ENCODE measurements around the gene MEIOSIN. TPM values are rescaled to one million over a fixed set of nuclear protein-coding genes. Genes with fewer than 3 reads are reported as not detected.

Gene MEIOSIN
- total and polyA plus RNA-seq, 5 donors from 2014 or later: not detected

GRCh38 chr19:45789035-45789786 lies 56.0 kb downstream of the MEIOSIN start:
- Histone ChIP-seq H3K27me3 (ENCODE audit: control insufficient read depth, insufficient read depth, low read length) (no peaks in the 10 kb centered on the region), H3K36me3 (ENCODE audit: control insufficient read depth, insufficient read depth, low read length) (peaks cover 19% of the 10 kb centered on the region), H3K4me3 (ENCODE audit: low read depth, low read length) (no peak overlapping the region), H3K4me1 (ENCODE audit: control insufficient read depth, insufficient read depth, low read length, poor library complexity, severe bottlenecking) (peaks cover 25% of the 10 kb centered on the region), H3K27ac (ENCODE audit: insufficient read depth, low read length, poor library complexity, severe bottlenecking) (no peak overlapping the region), H3K9me3 (ENCODE audit: control insufficient read depth in 2 of 2, low read length in 2 of 2) (no peaks in the 10 kb centered on the region)
- Mint-ChIP-seq H3K4me3 (peak overlapping the region in 3 of 4 donors; percentile 15 to 37 (median 15)), H3K36me3 (peaks cover 30% of the 10 kb centered on the region), H3K27ac (peak overlapping the region in 1 of 3 donors; percentile 15), H3K9me3 (peaks cover 0 to 2% (median 0%) of the 10 kb centered on the region in 7 donors), H3K4me1 (peaks cover 7 to 45% (median 31%) of the 10 kb centered on the region in 4 donors), H3K27me3 (peaks cover 10% of the 10 kb centered on the region)
- DNase-seq: no peak
- no peak for ATAC-seq (ENCODE audit: low read depth in 2 of 2)

DNA sequence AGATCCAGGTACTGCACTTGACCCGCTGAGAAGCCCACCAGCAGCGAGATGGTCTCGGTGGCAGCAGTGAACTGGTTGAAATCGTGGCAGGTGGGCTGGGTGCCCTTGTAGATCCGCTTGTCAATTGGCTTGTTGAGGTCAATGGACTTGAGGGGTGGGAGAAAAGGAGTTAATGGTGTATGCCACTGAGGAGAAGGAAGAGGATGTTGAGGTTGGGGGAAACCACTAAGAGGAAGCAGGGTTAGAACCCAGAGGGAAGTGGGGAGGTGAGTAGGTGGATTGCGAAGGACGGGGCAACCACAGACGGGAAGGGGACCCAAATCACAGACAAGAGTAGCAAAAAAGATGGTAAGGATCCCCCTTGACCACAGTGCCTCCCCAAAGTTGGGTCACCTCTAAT lies 57.7 kb downstream of the MEIOSIN start:
- peaks cover 15% of the 10 kb centered on the region for H3K27me3 Mint-ChIP-seq
- Histone ChIP-seq H3K9me3 (ENCODE audit: control insufficient read depth in 2 of 2, low read length in 2 of 2) (no peaks in the 10 kb centered on the region), H3K4me3 (ENCODE audit: low read depth, low read length) (peak overlapping the region; percentile 70), H3K36me3 (ENCODE audit: control insufficient read depth, insufficient read depth, low read length) (peaks cover 19% of the 10 kb centered on the region), H3K4me1 (ENCODE audit: control insufficient read depth, insufficient read depth, low read length, poor library complexity, severe bottlenecking) (peaks cover 25% of the 10 kb centered on the region), H3K27ac (ENCODE audit: insufficient read depth, low read length, poor library complexity, severe bottlenecking) (no peak overlapping the region), H3K27me3 (ENCODE audit: control insufficient read depth, insufficient read depth, low read length) (peaks cover 3% of the 10 kb centered on the region)
- peak overlapping the region; percentile 88 to 98 (median 94) for H3K4me3 Mint-ChIP-seq
- H3K27ac Mint-ChIP-seq: peak overlapping the region in 2 of 3 donors; percentile 22 to 30
- peaks cover 0 to 2% (median 0%) of the 10 kb centered on the region in 7 donors for H3K9me3 Mint-ChIP-seq
- H3K4me1 Mint-ChIP-seq: peaks cover 7 to 49% (median 31%) of the 10 kb centered on the region in 4 donors
- peaks cover 30% of the 10 kb centered on the region for H3K36me3 Mint-ChIP-seq
- no peak for ATAC-seq (ENCODE audit: low read depth in 2 of 2)
- DNase-seq: peak in 1 of 3 donors; percentile 70

DNA sequence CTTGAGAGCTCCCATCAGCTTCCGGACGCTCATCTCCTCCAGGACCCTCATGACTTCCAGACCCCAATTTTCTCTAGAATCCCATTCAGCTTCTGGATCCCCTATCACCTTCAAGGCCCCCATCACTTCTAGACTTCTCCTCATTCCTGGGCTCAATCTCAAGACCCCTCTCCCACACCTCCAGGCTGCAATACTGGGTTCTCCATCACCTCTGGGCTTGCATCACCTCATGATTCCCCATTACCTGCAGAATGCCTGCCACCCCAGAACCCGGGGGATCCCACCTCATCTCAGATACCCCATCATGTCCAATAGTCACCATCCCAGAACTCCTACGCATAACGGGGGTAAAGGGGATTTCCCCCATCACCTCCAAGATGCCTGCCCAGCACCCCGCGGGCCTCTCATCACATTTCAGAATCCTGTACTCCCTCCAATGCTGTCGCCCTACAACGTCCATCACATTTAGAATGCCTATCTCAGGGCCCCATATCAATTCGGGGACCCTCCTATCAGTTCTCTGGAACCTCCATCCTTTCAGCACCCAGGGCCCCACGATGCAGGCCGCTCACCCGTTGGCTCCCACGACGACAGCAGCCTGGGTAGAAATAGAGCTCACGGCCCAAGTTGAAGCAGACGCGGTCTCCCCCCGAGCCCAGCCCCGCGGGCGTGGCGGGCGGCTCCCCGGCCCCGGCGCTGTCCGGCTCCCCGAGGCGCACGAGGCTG lies 58.7 kb downstream of the MEIOSIN start:
- no peak for ATAC-seq (ENCODE audit: low read depth in 2 of 2)
- H3K4me3 Mint-ChIP-seq: peak overlapping the region; percentile 88 to 98 (median 94)

GRCh38 chr19:45792470-45793177 lies 59.4 kb downstream of the MEIOSIN start, which contains the start of gene DMWD:
DMWD (minus strand) TSS chr19:45792845; CDS start chr19:45792756, 89 bp downstream.
- peaks cover 25% of the 10 kb centered on the region for H3K4me1 ChIP-seq (ENCODE audit: control insufficient read depth, insufficient read depth, low read length, poor library complexity, severe bottlenecking)
- peak within 1 kb of the TSS; percentile 70 for H3K4me3 ChIP-seq (ENCODE audit: low read depth, low read length)
- H3K36me3 ChIP-seq (ENCODE audit: control insufficient read depth, insufficient read depth, low read length): peaks cover 6% of the 10 kb centered on the region
- DNase-seq (peak; percentile 97 to 99 (median 99)), ATAC-seq (ENCODE audit: low read depth in 2 of 2) (peak; percentile 97)
- peaks cover 7 to 45% (median 31%) of the 10 kb centered on the region in 4 donors for H3K4me1 Mint-ChIP-seq
- H3K9me3 Mint-ChIP-seq: peaks cover 0 to 2% (median 0%) of the 10 kb centered on the region in 7 donors
- no peaks in the 10 kb centered on the region for H3K9me3 ChIP-seq (ENCODE audit: control insufficient read depth in 2 of 2, low read length in 2 of 2)
- H3K36me3 Mint-ChIP-seq: peaks cover 18% of the 10 kb centered on the region
- H3K27ac Mint-ChIP-seq: peak within 1 kb of the TSS; percentile 61 to 94 (median 93)
- peak within 1 kb of the TSS; percentile 88 to 98 (median 94) for H3K4me3 Mint-ChIP-seq
- peaks cover 3% of the 10 kb centered on the region for H3K27me3 ChIP-seq (ENCODE audit: control insufficient read depth, insufficient read depth, low read length)
- peaks cover 15% of the 10 kb centered on the region for H3K27me3 Mint-ChIP-seq
- peak within 1 kb of the TSS; percentile 61 for H3K27ac ChIP-seq (ENCODE audit: insufficient read depth, low read length, poor library complexity, severe bottlenecking)

More for the DNA sequence above, 58.7 kb downstream of the MEIOSIN start:
- peaks cover 11% of the 10 kb centered on the region for H3K36me3 ChIP-seq (ENCODE audit: control insufficient read depth, insufficient read depth, low read length)
- no peak for DNase-seq
- peaks cover 25% of the 10 kb centered on the region for H3K4me1 ChIP-seq (ENCODE audit: control insufficient read depth, insufficient read depth, low read length, poor library complexity, severe bottlenecking)
- Mint-ChIP-seq H3K36me3 (peaks cover 24% of the 10 kb centered on the region), H3K4me1 (peaks cover 7 to 49% (median 31%) of the 10 kb centered on the region in 4 donors), H3K27ac (peak overlapping the region; percentile 30 to 94 (median 60)), H3K9me3 (peaks cover 0 to 2% (median 0%) of the 10 kb centered on the region in 7 donors), H3K27me3 (peaks cover 15% of the 10 kb centered on the region)
- peak overlapping the region; percentile 70 for H3K4me3 ChIP-seq (ENCODE audit: low read depth, low read length)
- peaks cover 3% of the 10 kb centered on the region for H3K27me3 ChIP-seq (ENCODE audit: control insufficient read depth, insufficient read depth, low read length)
- H3K27ac ChIP-seq (ENCODE audit: insufficient read depth, low read length, poor library complexity, severe bottlenecking): peak overlapping the region; percentile 61
- H3K9me3 ChIP-seq (ENCODE audit: control insufficient read depth in 2 of 2, low read length in 2 of 2): no peaks in the 10 kb centered on the region

DNA sequence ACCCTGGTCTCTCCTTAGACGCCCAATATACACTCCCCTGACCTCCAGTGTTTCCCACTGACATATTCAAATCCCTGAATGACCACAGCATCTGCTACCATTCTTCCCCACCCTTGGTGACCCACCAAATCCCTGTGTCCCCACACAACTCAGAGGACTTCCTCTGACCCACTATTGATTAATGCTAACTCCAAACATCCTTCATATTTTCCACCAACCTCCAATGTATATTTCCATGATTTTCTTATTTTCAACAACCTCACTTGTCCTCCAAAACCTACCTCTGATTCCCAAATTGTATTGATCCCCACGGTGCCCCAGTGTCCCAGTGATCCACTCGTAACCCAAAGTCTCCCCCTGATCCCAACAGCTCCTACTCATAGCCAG lies 59.9 kb downstream of the MEIOSIN start:
- DNase-seq (no peak), ATAC-seq (ENCODE audit: low read depth in 2 of 2) (no peak)
- Mint-ChIP-seq H3K4me3 (peak overlapping the region; percentile 86 to 90 (median 90)), H3K36me3 (peaks cover 13% of the 10 kb centered on the region), H3K4me1 (peaks cover 7 to 42% (median 29%) of the 10 kb centered on the region in 4 donors), H3K27me3 (peaks cover 15% of the 10 kb centered on the region), H3K27ac (peak overlapping the region; percentile 61 to 93 (median 92)), H3K9me3 (peaks cover 0 to 2% (median 0%) of the 10 kb centered on the region in 7 donors)
- Histone ChIP-seq H3K36me3 (ENCODE audit: control insufficient read depth, insufficient read depth, low read length) (peaks cover 6% of the 10 kb centered on the region), H3K9me3 (ENCODE audit: control insufficient read depth in 2 of 2, low read length in 2 of 2) (no peaks in the 10 kb centered on the region), H3K27me3 (ENCODE audit: control insufficient read depth, insufficient read depth, low read length) (peaks cover 3% of the 10 kb centered on the region), H3K27ac (ENCODE audit: insufficient read depth, low read length, poor library complexity, severe bottlenecking) (peak overlapping the region; percentile 61), H3K4me3 (ENCODE audit: low read depth, low read length) (peak overlapping the region; percentile 66), H3K4me1 (ENCODE audit: control insufficient read depth, insufficient read depth, low read length, poor library complexity, severe bottlenecking) (peaks cover 25% of the 10 kb centered on the region)

GRCh38 chr19:45793876-45794275 lies 60.6 kb downstream of the MEIOSIN start:
- Mint-ChIP-seq H3K27me3 (peaks cover 16% of the 10 kb centered on the region), H3K4me3 (peak overlapping the region; percentile 22 to 89 (median 74)), H3K4me1 (peaks cover 7 to 41% (median 26%) of the 10 kb centered on the region in 4 donors), H3K9me3 (peaks cover 0 to 2% (median 0%) of the 10 kb centered on the region in 7 donors), H3K27ac (peak overlapping the region in 1 of 3 donors; percentile 93), H3K36me3 (peaks cover 7% of the 10 kb centered on the region)
- peaks cover 25% of the 10 kb centered on the region for H3K4me1 ChIP-seq (ENCODE audit: control insufficient read depth, insufficient read depth, low read length, poor library complexity, severe bottlenecking)
- H3K9me3 ChIP-seq (ENCODE audit: control insufficient read depth in 2 of 2, low read length in 2 of 2): no peaks in the 10 kb centered on the region
- H3K27ac ChIP-seq (ENCODE audit: insufficient read depth, low read length, poor library complexity, severe bottlenecking): no peak overlapping the region
- DNase-seq (no peak), ATAC-seq (ENCODE audit: low read depth in 2 of 2) (no peak)
- H3K27me3 ChIP-seq (ENCODE audit: control insufficient read depth, insufficient read depth, low read length): peaks cover 3% of the 10 kb centered on the region
- peaks cover 5% of the 10 kb centered on the region for H3K36me3 ChIP-seq (ENCODE audit: control insufficient read depth, insufficient read depth, low read length)
- H3K4me3 ChIP-seq (ENCODE audit: low read depth, low read length): no peak overlapping the region

DNA sequence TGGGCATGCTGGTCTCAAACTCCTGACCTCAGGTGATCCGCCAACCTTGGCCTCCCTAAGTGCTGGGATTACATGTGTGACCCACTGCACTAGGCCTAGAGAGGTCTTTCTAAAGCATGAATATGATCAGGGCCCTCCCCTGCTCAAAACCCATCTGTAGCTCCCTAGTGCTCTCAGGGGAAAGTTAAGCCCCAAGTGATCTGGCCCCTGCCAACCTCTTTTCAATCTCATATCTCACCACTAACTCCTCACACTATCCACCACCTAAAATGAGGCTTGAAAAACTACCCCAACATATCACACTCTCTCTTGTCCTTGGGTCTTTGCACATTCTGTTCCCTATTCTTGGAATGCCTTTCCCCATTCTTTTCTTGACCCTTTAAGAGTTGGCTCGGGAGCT lies 61.4 kb downstream of the MEIOSIN start:
- Mint-ChIP-seq H3K4me3 (peak overlapping the region in 3 of 4 donors; percentile 27 to 89 (median 43)), H3K4me1 (peaks cover 7 to 39% (median 27%) of the 10 kb centered on the region in 4 donors), H3K9me3 (peaks cover 0 to 2% (median 0%) of the 10 kb centered on the region in 7 donors), H3K27ac (peak overlapping the region in 1 of 3 donors; percentile 47), H3K36me3 (peaks cover 4% of the 10 kb centered on the region), H3K27me3 (peaks cover 21% of the 10 kb centered on the region)
- no peak for DNase-seq
- Histone ChIP-seq H3K36me3 (ENCODE audit: control insufficient read depth, insufficient read depth, low read length) (no peaks in the 10 kb centered on the region), H3K4me1 (ENCODE audit: control insufficient read depth, insufficient read depth, low read length, poor library complexity, severe bottlenecking) (peaks cover 25% of the 10 kb centered on the region), H3K27ac (ENCODE audit: insufficient read depth, low read length, poor library complexity, severe bottlenecking) (no peak overlapping the region), H3K9me3 (ENCODE audit: control insufficient read depth in 2 of 2, low read length in 2 of 2) (no peaks in the 10 kb centered on the region), H3K4me3 (ENCODE audit: low read depth, low read length) (no peak overlapping the region), H3K27me3 (ENCODE audit: control insufficient read depth, insufficient read depth, low read length) (peaks cover 3% of the 10 kb centered on the region)
- ATAC-seq (ENCODE audit: low read depth in 2 of 2): no peak

Data from CD4-positive, CD25-positive, alpha-beta regulatory T cell (primary cell).